ENCODE data around the gene ELANE. TPM values are rescaled to one million over a fixed set of nuclear protein-coding genes. Genes with fewer than 3 reads are reported as not detected.

Gene ELANE
- total RNA-seq, 4 donors from 2014 or later: 0.95 TPM; not detected in 3

GRCh38 chr19:827314-827709 lies 24.8 kb upstream of the ELANE start:
- Histone ChIP-seq H3K36me3 (no peaks in the 10 kb centered on the region), H3K27me3 (peaks cover 0 to 80% (median 5%) of the 10 kb centered on the region in 4 donors), H3K9me3 (no peaks in the 10 kb centered on the region), H3K4me3 (no peak overlapping the region), H3K4me1 (peaks cover 0 to 10% (median 1%) of the 10 kb centered on the region in 3 donors), H3K27ac (no peak overlapping the region)
- TF ChIP-seq POLR2A (IDR thresholded peaks at IDR 0.05) (no peak), CTCF (IDR thresholded peaks at IDR 0.05) (no peak)
- WGBS, 2 donors: 85 to 86% methylated on average over 10 of the region's 11 CpGs
- intact Hi-C loops (cut with DNase I): no loop called here
- DNase-seq: no peak

- H3K4me3 ChIP-seq: no peak within 1 kb of the TSS
- H3K9me3 ChIP-seq: no peaks in the 10 kb centered on the region
- DNase-seq: no peak
- 20 to 43% methylated on average over 1 to 3 of the region's 33 CpGs for WGBS, 2 donors
- no peak for TF ChIP-seq POLR2A (IDR thresholded peaks at IDR 0.05)
- no peak for TF ChIP-seq CTCF (IDR thresholded peaks at IDR 0.05)
- H3K27ac ChIP-seq: no peak within 1 kb of the TSS
- intact Hi-C loops (cut with DNase I): no loop called here
- peaks cover 0 to 78% (median 3%) of the 10 kb centered on the region in 4 donors for H3K27me3 ChIP-seq
- H3K36me3 ChIP-seq: no peaks in the 10 kb centered on the region
- peaks cover 0 to 6% (median 0%) of the 10 kb centered on the region in 3 donors for H3K4me1 ChIP-seq
Measured at GRCh38 chr19:827710-828321, 24.3 kb upstream of the ELANE start, which contains the start of gene AZU1. Gene AZU1 (plus strand): TSS chr19:827837. CDS start chr19:827847, 10 bp downstream.

GRCh38 chr19:829129-829758 lies 22.9 kb upstream of the ELANE start:
- intact Hi-C loops (cut with DNase I): no loop called here
- no peak for DNase-seq
- H3K4me1 ChIP-seq: peaks cover 0 to 6% (median 0%) of the 10 kb centered on the region in 3 donors
- 45 to 62% methylated on average over 10 of the region's 18 CpGs for WGBS, 2 donors
- TF ChIP-seq CTCF (IDR thresholded peaks at IDR 0.05) (no peak), POLR2A (IDR thresholded peaks at IDR 0.05) (no peak)
- H3K36me3 ChIP-seq: no peaks in the 10 kb centered on the region
- peaks cover 0 to 74% (median 0%) of the 10 kb centered on the region in 4 donors for H3K27me3 ChIP-seq
- no peak overlapping the region for H3K27ac ChIP-seq
- H3K4me3 ChIP-seq: no peak overlapping the region
- no peaks in the 10 kb centered on the region for H3K9me3 ChIP-seq

- no peak for DNase-seq
- Histone ChIP-seq H3K9me3 (no peaks in the 10 kb centered on the region), H3K4me1 (peaks cover 0 to 6% (median 0%) of the 10 kb centered on the region in 3 donors), H3K27me3 (peaks cover 0 to 83% (median 2%) of the 10 kb centered on the region in 4 donors), H3K36me3 (no peaks in the 10 kb centered on the region), H3K27ac (no peak overlapping the region), H3K4me3 (no peak overlapping the region)
- intact Hi-C loops (cut with DNase I): no loop called here
- no peak for TF ChIP-seq CTCF (IDR thresholded peaks at IDR 0.05)
- no peak for TF ChIP-seq POLR2A (IDR thresholded peaks at IDR 0.05)
- 37 to 53% methylated on average over 3 to 5 of the region's 38 CpGs for WGBS, 2 donors
Measured at GRCh38 chr19:831407-832369, 20.4 kb upstream of the ELANE start.

Measured in esophagus squamous epithelium (tissue), 5 donors.